NOMO-1 treated with dmso at 0.1 percent for 144 hours (cell line): ENCODE measurements around the gene ECM1.

Experiments used
- DNase-seq: peaks from one replicate; lab custom pipeline; 2025; ENCODE audit not compliant: unreplicated experiment; lab: John Stamatoyannopoulos, UW

The ECM1 gene

GRCh38 chr1:150543500-150544143, 35.7 kb downstream of the ECM1 start:
- no peak for DNase-seq

GRCh38 chr1:150544204-150544603, 36.3 kb downstream of the ECM1 start:
- no peak for DNase-seq

GRCh38 chr1:150545486-150546032, 37.6 kb downstream of the ECM1 start:
- no peak for DNase-seq

- no peak for DNase-seq
Observed at GRCh38 chr1:150546294-150546937, 38.5 kb downstream of the ECM1 start.

GRCh38 chr1:150548324-150548631, 40.4 kb downstream of the ECM1 start:
- DNase-seq = no peak

GRCh38 chr1:150548632-150549495, 41.0 kb downstream of the ECM1 start, which contains the start of gene ADAMTSL4:
ADAMTSL4 (plus strand) TSS chr1:150549408; CDS start chr1:150552289, 2,881 bp downstream.
- peak; percentile 30 for DNase-seq

- DNase-seq = no peak
Observed at GRCh38 chr1:150549496-150550221, 41.8 kb downstream of the ECM1 start.

GRCh38 chr1:150550222-150551050, 42.5 kb downstream of the ECM1 start:
- DNase-seq = no peak

GRCh38 chr1:150551051-150551783, 43.3 kb downstream of the ECM1 start:
- DNase-seq = no peak

- DNase-seq = no peak
Observed at GRCh38 chr1:150551784-150552127, 43.8 kb downstream of the ECM1 start.

GRCh38 chr1:150552128-150552910, 44.4 kb downstream of the ECM1 start:
- DNase-seq = peak; percentile 92

- no peak for DNase-seq
Observed at GRCh38 chr1:150552911-150553289, 45.0 kb downstream of the ECM1 start.

- DNase-seq = no peak
Observed at GRCh38 chr1:150553392-150554085, 45.6 kb downstream of the ECM1 start.

- DNase-seq = no peak
Observed at GRCh38 chr1:150554086-150554452, 46.2 kb downstream of the ECM1 start.

- DNase-seq = no peak
Observed at GRCh38 chr1:150555198-150555970, 47.5 kb downstream of the ECM1 start.

GRCh38 chr1:150555971-150556865, 48.3 kb downstream of the ECM1 start:
- no peak for DNase-seq
